Prostate gland (tissue), 2 donors: ENCODE data around the gene PROX1.

Source experiments
- CTCF ChIP-seq, 4 experiments: fragments of 200-600 bp in 2 of 4; fragments of 450-650 bp in 2 of 4; sonication (generic) in 2 of 4; IDR thresholded peaks; 1 replicate in 3 of 4; 2 replicates in 1 of 4; pipeline ENCODE4 v1.5.1; 2016 to 2019; ENCODE audit warnings: antibody characterized with exemption in 4 of 4, mild to moderate bottlenecking in 2 of 4, moderate library complexity in 2 of 4
- POLR2A ChIP-seq: fragments of 450-650 bp; IDR thresholded peaks from one replicate; pipeline ENCODE4 v1.6.1; 2016; ENCODE audit warnings: antibody characterized with exemption, mild to moderate bottlenecking
- POLR2AphosphoS5 ChIP-seq: sonication (generic); formaldehyde crosslinking; IDR thresholded peaks from one replicate; pipeline ENCODE4 v1.6.1; 2017; ENCODE audit warnings: antibody characterized with exemption

GRCh38 chr1:214006845-214007244, 19.1 kb downstream of the PROX1 start:
- no peak for TF ChIP-seq POLR2A
- TF ChIP-seq CTCF (IDR thresholded peaks at IDR 0.05), result no peak
- TF ChIP-seq POLR2AphosphoS5, result no peak
